OCI-LY1 (cell line): ENCODE results near the gene ATCAY.

Experiments
- H2AFZ ChIP-seq: fragments of 200-600 bp; sonication (generic), shearing (Covaris generic); 2 replicates; pipeline ENCODE4 v1.6.0; 2014; ENCODE audit warnings: antibody characterized with exemption, mild to moderate bottlenecking, low read length
- H3F3A ChIP-seq: fragments of 200-600 bp; sonication (generic), shearing (Covaris generic); 2 replicates; pipeline ENCODE4 v1.6.0; 2014; ENCODE audit warnings: mild to moderate bottlenecking, antibody characterized with exemption, low read length, moderate library complexity; ENCODE audit not compliant: insufficient read depth
- H3K27ac ChIP-seq: fragments of 200-600 bp; sonication (generic); 2 replicates; pipeline ENCODE4 v1.5.1; 2014; ENCODE audit warnings: low read length, mixed run types, mild to moderate bottlenecking, low read depth; ENCODE audit not compliant: poor library complexity, severe bottlenecking
- H3K27me3 ChIP-seq: fragments of 200-600 bp; sonication (generic); 2 replicates; pipeline ENCODE4 v1.6.0; 2014; ENCODE audit warnings: antibody characterized with exemption, mild to moderate bottlenecking, low read length, moderate library complexity; ENCODE audit not compliant: insufficient read depth
- H3K36me3 ChIP-seq: fragments of 200-600 bp; sonication (generic); 2 replicates; pipeline ENCODE4 v1.6.1; 2014; ENCODE audit warnings: mild to moderate bottlenecking, antibody characterized with exemption, low read length, moderate library complexity, mixed read lengths; ENCODE audit not compliant: insufficient read depth
- H3K4me1 ChIP-seq: fragments of 200-600 bp; sonication (generic); 2 replicates; pipeline ENCODE4 v1.5.1; 2014; ENCODE audit warnings: mild to moderate bottlenecking, low read length, moderate library complexity; ENCODE audit not compliant: insufficient read depth, severe bottlenecking
- H3K4me2 ChIP-seq: fragments of 200-600 bp; sonication (generic), shearing (Covaris generic); 2 replicates; pipeline ENCODE4 v1.6.1; 2014; ENCODE audit warnings: low read length
- H3K4me3 ChIP-seq: fragments of 200-600 bp; sonication (generic); 2 replicates; pipeline ENCODE4 v1.5.1; 2014; ENCODE audit warnings: low read length, low read depth, mild to moderate bottlenecking, mixed read lengths; ENCODE audit not compliant: poor library complexity, severe bottlenecking
- H3K79me2 ChIP-seq: fragments of 200-600 bp; shearing (Covaris generic); 2 replicates; pipeline ENCODE4 v1.6.1; 2016; ENCODE audit warnings: mixed run types, low read length, mixed read lengths; ENCODE audit not compliant: insufficient read depth
- H3K9ac ChIP-seq: fragments of 200-600 bp; sonication (generic), shearing (Covaris generic); 2 replicates; pipeline ENCODE4 v1.6.1; 2014; ENCODE audit warnings: mild to moderate bottlenecking, low read length, mixed read lengths
- H3K9me2 ChIP-seq: fragments of 200-600 bp; sonication (generic), shearing (Covaris generic); 2 replicates; pipeline ENCODE4 v1.6.1; 2014; ENCODE audit warnings: low read depth, mild to moderate bottlenecking, low read length, mixed read lengths
- H3K9me3 ChIP-seq: fragments of 200-600 bp; shearing (Covaris generic); 2 replicates; pipeline ENCODE4 v1.6.1; 2014; ENCODE audit warnings: low read length, mixed read lengths
- H4K20me1 ChIP-seq: fragments of 200-600 bp; sonication (generic), shearing (Covaris generic); 2 replicates; pipeline ENCODE4 v1.6.0; 2016; ENCODE audit warnings: mild to moderate bottlenecking, low read length; ENCODE audit not compliant: insufficient read depth
- EZH2 ChIP-seq: fragments of 200-600 bp; sonication (generic), shearing (Covaris generic); IDR thresholded peaks from 2 replicates; pipeline ENCODE4 v1.8.0; 2017; ENCODE audit warnings: borderline replicate concordance, mixed run types, mild to moderate bottlenecking, antibody characterized with exemption, low read length, moderate library complexity, mixed read lengths
- TF ChIP-seq, protein P1 (sequence below): fragments of 200-600 bp; sonication (generic), shearing (Covaris generic); IDR thresholded peaks from 2 replicates; pipeline ENCODE4 v1.5.1; 2017; ENCODE audit warnings: mild to moderate bottlenecking, antibody characterized with exemption, low read length, moderate library complexity, mixed read lengths

Gene ATCAY

GRCh38 chr19:3838661-3839060 is 41.8 kb upstream of the ATCAY start:
- H3K4me3 ChIP-seq, result no peak overlapping the region
- no peaks in the 10 kb centered on the region for H4K20me1 ChIP-seq
- H2AFZ ChIP-seq, result no peak overlapping the region
- no peaks in the 10 kb centered on the region for H3F3A ChIP-seq
- TF ChIP-seq, protein P1, sequence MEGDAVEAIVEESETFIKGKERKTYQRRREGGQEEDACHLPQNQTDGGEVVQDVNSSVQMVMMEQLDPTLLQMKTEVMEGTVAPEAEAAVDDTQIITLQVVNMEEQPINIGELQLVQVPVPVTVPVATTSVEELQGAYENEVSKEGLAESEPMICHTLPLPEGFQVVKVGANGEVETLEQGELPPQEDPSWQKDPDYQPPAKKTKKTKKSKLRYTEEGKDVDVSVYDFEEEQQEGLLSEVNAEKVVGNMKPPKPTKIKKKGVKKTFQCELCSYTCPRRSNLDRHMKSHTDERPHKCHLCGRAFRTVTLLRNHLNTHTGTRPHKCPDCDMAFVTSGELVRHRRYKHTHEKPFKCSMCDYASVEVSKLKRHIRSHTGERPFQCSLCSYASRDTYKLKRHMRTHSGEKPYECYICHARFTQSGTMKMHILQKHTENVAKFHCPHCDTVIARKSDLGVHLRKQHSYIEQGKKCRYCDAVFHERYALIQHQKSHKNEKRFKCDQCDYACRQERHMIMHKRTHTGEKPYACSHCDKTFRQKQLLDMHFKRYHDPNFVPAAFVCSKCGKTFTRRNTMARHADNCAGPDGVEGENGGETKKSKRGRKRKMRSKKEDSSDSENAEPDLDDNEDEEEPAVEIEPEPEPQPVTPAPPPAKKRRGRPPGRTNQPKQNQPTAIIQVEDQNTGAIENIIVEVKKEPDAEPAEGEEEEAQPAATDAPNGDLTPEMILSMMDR, result no peak
- TF ChIP-seq EZH2, result no peak
- H3K9ac ChIP-seq, result no peak overlapping the region
- no peak overlapping the region for H3K4me2 ChIP-seq
- H3K79me2 ChIP-seq, result no peaks in the 10 kb centered on the region
- no peaks in the 10 kb centered on the region for H3K9me2 ChIP-seq
- H3K36me3 ChIP-seq, result no peaks in the 10 kb centered on the region
- H3K9me3 ChIP-seq, result 0 out of 2 replicates have a peak, but pooled peaks cover 2% of the 10 kb centered on the region
- no peak overlapping the region for H3K27ac ChIP-seq
- no peaks in the 10 kb centered on the region for H3K4me1 ChIP-seq
- H3K27me3 ChIP-seq, result no peaks in the 10 kb centered on the region; the same call in 1 of the 2 replicates

GRCh38 chr19:3839941-3840340 is 40.5 kb upstream of the ATCAY start:
- Histone ChIP-seq H2AFZ (no peak overlapping the region), H3K27me3 (no peaks in the 10 kb centered on the region; the same call in 1 of the 2 replicates)
- no peak for TF ChIP-seq EZH2
- TF ChIP-seq, protein P1, result no peak

DNA sequence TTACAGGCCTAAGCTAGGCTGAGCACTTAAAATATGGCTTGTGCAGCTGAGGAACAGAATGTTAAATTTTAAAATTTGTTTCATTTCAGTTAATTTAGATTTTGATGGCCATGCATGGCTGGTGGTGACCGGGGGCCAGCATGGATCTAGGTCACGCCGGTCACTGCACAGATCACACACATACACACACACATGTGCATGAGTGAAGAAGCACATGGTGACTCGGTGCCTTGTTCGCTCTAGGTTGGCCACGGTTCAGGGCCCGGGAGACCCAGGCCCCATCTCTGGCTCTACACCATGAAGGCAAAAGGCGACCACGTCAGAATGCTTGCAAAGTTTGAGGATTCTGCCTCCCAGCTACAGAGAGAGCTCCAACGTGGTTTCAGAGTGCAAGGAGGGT is 39.7 kb upstream of the ATCAY start:
- Histone ChIP-seq H3K4me2 (no peak overlapping the region), H3K36me3 (no peaks in the 10 kb centered on the region), H3K9me2 (no peaks in the 10 kb centered on the region), H3F3A (no peaks in the 10 kb centered on the region), H3K27ac (no peak overlapping the region), H3K79me2 (no peaks in the 10 kb centered on the region), H3K9me3 (0 out of 2 replicates have a peak, but pooled peaks cover 2% of the 10 kb centered on the region), H2AFZ (no peak overlapping the region), H3K27me3 (peaks cover under 1% of the 10 kb centered on the region; the same call in 1 of the 2 replicates), H3K9ac (no peak overlapping the region), H3K4me1 (no peaks in the 10 kb centered on the region), H3K4me3 (no peak overlapping the region), H4K20me1 (no peaks in the 10 kb centered on the region)
- TF ChIP-seq EZH2, result no peak
- TF ChIP-seq, protein P1, result no peak

More at GRCh38 chr19:3839941-3840340, 40.5 kb upstream of the ATCAY start:
- Histone ChIP-seq H3K9ac (no peak overlapping the region), H3K79me2 (no peaks in the 10 kb centered on the region), H3K9me2 (no peaks in the 10 kb centered on the region), H3K27ac (no peak overlapping the region), H3K4me1 (no peaks in the 10 kb centered on the region), H4K20me1 (no peaks in the 10 kb centered on the region), H3K4me3 (no peak overlapping the region), H3K4me2 (no peak overlapping the region), H3K36me3 (no peaks in the 10 kb centered on the region), H3F3A (no peaks in the 10 kb centered on the region), H3K9me3 (0 out of 2 replicates have a peak, but pooled peaks cover 2% of the 10 kb centered on the region)
